HG03097 (cell line): Measurements from ENCODE around the gene ARHGEF10L.
"Not testable (repeated sequence)": the region's sequence is repeated elsewhere in the genome, so short reads cannot be mapped to it uniquely, and the experiment has no call there.

Source experiments
- ATAC-seq: cut with Tn5 transposase; IDR thresholded peaks from one replicate; pipeline ENCODE4 v1.9.1; 2021; ENCODE audit not compliant: unreplicated experiment, low FRiP score

Gene ARHGEF10L

GRCh38 chr1:17539477-17540254 lies at the start of gene ARHGEF10L:
Gene ARHGEF10L (plus strand): TSS chr1:17539698. CDS start chr1:17580596, 40,898 bp downstream.
- ATAC-seq = no peak

- ATAC-seq = not testable (repeated sequence)
These were observed 49.6 kb upstream of the ARHGEF10L start for GRCh38 chr1:17489768-17490417.

DNA sequence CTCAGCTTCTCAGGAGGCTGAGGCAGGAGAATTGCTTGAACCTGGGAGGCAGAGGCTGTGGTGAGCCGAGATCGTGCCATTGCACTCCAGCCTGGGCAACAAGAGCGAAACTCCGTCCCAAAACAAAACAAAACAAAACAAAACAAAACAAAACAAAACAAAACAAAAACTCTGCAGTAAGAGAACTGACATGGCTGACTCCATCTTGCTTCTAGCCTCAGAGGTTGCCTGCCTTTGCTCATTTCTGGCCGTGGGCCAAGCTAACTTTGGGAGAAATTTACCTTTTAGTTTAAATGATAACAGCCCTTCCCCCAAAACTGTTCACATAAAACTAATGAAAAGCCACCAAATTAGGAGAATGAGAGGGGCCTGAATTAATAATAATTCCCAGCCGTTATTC lies 48.8 kb upstream of the ARHGEF10L start:
- ATAC-seq = not testable (repeated sequence)

GRCh38 chr1:17494114-17494729 lies 45.3 kb upstream of the ARHGEF10L start:
- ATAC-seq = no peak

DNA sequence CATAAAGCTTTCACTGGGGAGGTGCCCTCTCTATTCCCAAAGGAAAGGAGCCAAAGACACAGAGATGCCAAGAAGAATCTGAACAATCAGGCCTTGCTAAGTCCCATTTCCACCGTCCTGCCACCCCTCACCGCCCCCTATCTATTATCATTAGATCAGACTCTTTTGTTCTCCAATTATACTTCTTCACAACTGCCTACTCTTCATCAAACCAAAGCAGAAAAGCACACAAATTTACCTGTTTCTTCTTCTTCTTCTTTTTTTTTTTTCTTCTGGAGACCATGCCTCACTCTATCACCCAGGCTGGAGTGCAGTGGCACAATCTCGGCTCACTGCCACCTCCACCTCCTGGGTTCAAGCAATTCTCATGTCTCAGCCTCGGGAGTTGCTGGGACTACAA lies 43.1 kb upstream of the ARHGEF10L start:
- no peak for ATAC-seq

- no peak for ATAC-seq
These were observed 41.3 kb upstream of the ARHGEF10L start for GRCh38 chr1:17498214-17498613.

GRCh38 chr1:17502326-17502778 lies 37.1 kb upstream of the ARHGEF10L start:
- ATAC-seq = no peak

GRCh38 chr1:17503146-17503545 lies 36.4 kb upstream of the ARHGEF10L start:
- no peak for ATAC-seq

- ATAC-seq = not testable (repeated sequence)
These were observed 32.3 kb upstream of the ARHGEF10L start for GRCh38 chr1:17507200-17507599.

- ATAC-seq = no peak
These were observed 31.6 kb upstream of the ARHGEF10L start for GRCh38 chr1:17507915-17508314.

GRCh38 chr1:17509363-17509762 lies 30.1 kb upstream of the ARHGEF10L start:
- ATAC-seq = no peak

- no peak for ATAC-seq
These were observed 29.4 kb upstream of the ARHGEF10L start for GRCh38 chr1:17510138-17510537.

DNA sequence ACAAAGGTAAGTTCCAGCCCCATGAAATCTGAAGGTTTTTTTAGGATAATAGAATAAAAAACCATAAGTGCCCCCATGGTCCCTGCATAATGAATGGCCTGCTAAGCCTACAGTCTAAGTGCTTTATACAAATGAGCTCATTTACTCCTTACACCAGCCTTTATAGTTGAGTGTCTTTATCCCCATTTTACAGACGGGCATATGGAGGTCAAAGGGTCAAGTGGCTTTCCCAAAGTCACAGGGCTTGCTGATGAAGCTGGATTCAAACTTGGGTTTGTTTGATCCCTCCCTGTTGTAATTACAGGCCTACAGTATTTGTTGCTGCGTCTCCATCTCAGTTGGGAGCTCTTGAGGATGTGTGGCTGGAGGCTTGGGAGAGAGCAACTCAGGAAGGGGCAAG lies 28.3 kb upstream of the ARHGEF10L start:
- no peak for ATAC-seq

- ATAC-seq = no peak
These were observed 26.4 kb upstream of the ARHGEF10L start for GRCh38 chr1:17513131-17513530.

GRCh38 chr1:17514776-17515175 lies 24.7 kb upstream of the ARHGEF10L start:
- ATAC-seq = no peak

DNA sequence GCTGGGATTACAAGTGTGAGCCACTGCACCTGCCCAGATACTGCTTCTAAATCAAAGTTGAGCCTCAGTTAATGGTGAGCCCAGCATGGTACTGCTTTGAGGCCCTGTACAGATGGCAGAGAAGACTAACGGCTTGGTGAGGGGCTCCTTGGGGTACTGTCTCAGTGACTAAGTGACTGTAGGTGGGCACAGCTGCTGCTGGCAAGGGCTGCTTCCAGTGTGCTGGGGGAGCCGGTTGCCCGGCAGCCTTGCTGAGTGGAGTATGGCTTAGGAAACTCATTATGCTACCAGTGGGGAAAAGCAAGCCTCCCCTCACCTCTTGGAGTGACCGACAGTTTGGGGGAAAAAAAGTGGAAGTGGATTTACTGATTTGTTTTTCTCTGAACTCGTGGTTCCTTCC lies 23.6 kb upstream of the ARHGEF10L start:
- no peak for ATAC-seq

DNA sequence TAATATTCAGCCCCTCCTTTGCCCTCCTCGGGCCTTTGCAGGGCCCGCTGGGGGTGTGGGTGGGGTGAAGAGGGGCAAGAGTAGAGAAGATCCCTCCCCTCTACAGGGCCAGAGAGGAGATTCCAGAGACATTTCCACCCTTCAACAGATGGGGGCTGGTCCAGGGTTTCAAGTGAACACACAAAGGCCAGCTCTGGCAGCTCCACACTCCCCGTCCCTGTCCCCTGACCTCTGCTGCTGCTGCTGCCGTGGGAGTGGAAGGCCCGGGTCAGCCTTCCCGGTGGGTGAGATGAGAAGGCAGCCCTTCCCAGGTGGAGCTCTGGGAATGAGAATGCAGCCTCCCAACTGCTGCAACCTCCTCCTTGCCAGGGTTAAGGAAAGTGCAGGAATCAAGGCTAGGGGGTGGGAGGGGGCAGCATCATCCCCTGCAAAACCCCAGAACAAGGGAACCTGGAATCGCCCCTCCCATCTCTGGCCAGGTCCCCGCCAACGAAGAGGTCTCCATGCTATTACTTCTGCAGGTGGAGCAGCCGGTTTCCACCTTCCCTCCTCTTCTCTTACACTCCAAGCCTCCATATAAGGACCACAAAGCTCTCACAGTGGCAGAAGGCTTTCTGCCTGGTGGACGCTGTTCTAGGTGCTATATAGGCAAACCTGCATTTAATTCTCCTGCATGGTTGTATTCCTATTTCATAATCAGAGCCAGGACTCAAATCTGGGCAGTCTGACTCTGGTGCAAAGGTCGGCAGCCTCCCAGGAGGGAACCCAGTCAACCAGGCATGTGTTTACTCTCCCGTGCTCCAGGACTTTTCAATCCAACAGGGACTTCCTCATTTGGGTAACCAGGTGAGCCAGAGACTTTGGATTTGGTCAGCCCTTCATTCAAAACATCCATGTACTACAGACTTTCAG lies 22.9 kb upstream of the ARHGEF10L start:
- ATAC-seq = no peak

DNA sequence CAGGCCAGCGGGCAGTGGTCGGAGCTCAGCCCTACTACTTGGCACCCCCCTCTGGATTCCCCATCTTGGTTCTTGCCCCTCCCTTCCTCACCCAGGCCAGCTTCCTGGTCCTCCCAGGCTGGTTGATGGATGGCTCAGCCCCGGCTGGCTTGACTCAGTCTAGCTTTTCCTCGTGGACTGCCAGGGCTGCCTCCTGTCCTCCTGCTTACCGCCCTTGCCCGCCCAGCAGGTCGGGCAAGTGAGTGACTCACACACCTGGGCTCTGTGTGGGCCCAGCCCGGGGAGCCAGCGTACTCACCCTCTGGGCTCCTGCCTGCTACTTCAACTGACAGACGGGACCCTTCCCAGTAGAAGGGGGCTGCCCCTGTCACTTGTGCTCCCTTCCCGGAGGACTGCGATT lies 19.5 kb upstream of the ARHGEF10L start:
- no peak for ATAC-seq

GRCh38 chr1:17520473-17521319 lies 18.8 kb upstream of the ARHGEF10L start:
- no peak for ATAC-seq
